SK-N-SH treated with all-trans-retinoic acid at 6 μM for 48 hours (cell line): ENCODE measurements around the gene LRBA.

ENCODE experiments used
- ISL1 ChIP-seq: fragments of 250-450 bp; sonication (Bioruptor Pico); IDR thresholded peaks from 2 replicates; pipeline ENCODE4 v2.1.2; 2022; ENCODE audit warnings: mild to moderate bottlenecking, moderate library complexity
- OSR1 ChIP-seq: fragments of 250-450 bp; sonication (Bioruptor Pico); IDR thresholded peaks from 2 replicates; pipeline ENCODE4 v1.8.0; 2022; ENCODE audit warnings: moderate library complexity, mild to moderate bottlenecking, inconsistent platforms
- PATZ1 ChIP-seq: fragments of 250-450 bp; sonication (Bioruptor Pico); IDR thresholded peaks from 2 replicates; pipeline ENCODE4 v1.8.0; 2020; ENCODE audit warnings: mild to moderate bottlenecking, moderate library complexity, borderline replicate concordance
- POU6F1 ChIP-seq: fragments of 250-450 bp; sonication (Bioruptor Pico); IDR thresholded peaks from 2 replicates; pipeline ENCODE4 v1.8.0; 2021; ENCODE audit warnings: low read depth, mild to moderate bottlenecking, moderate library complexity, borderline replicate concordance
- TCF4 ChIP-seq: fragments of 250-450 bp; sonication (Bioruptor Pico); IDR thresholded peaks from 2 replicates; pipeline ENCODE4 v1.8.0; 2021; ENCODE audit warnings: mild to moderate bottlenecking, moderate library complexity, borderline replicate concordance
- TOX ChIP-seq: fragments of 250-450 bp; sonication (Bioruptor Pico); IDR thresholded peaks from 2 replicates; pipeline ENCODE4 v1.8.0; 2021; ENCODE audit warnings: mild to moderate bottlenecking, moderate library complexity, borderline replicate concordance
- ZC3H10 ChIP-seq: fragments of 250-450 bp; sonication (Bioruptor Pico); IDR thresholded peaks from 2 replicates; pipeline ENCODE4 v1.5.1; 2021; ENCODE audit warnings: mild to moderate bottlenecking, moderate library complexity
- ZNF565 ChIP-seq: fragments of 450-650 bp; formaldehyde crosslinking; conservative IDR thresholded peaks from 2 replicates; pipeline ENCODE4 v1.5.0; 2020; ENCODE audit warnings: low read depth, mild to moderate bottlenecking, moderate library complexity
- ZNF8 ChIP-seq: fragments of 450-650 bp; formaldehyde crosslinking; IDR thresholded peaks from 2 replicates; pipeline ENCODE4 v1.5.0; 2020; ENCODE audit warnings: mild to moderate bottlenecking, moderate library complexity

- no peak for TF ChIP-seq POU6F1 (CRISPR knock-in tag)
- no peak for TF ChIP-seq ISL1 (CRISPR knock-in tag)
- no peak for TF ChIP-seq TCF4 (CRISPR knock-in tag)
- no peak for TF ChIP-seq PATZ1 (CRISPR knock-in tag)
- no peak for TF ChIP-seq TOX (CRISPR knock-in tag)
- no peak for TF ChIP-seq OSR1 (CRISPR knock-in tag)
- TF ChIP-seq ZNF565 (CRISPR knock-in tag): no peak
- TF ChIP-seq ZC3H10 (CRISPR knock-in tag): no peak
- no peak for TF ChIP-seq ZNF8 (CRISPR knock-in tag)
Observed at GRCh38 chr4:150943126-150943525, 72.0 kb downstream of the LRBA start.
